T-cell (primary cell): ENCODE measurements around the gene LIN28A. TPM values are rescaled to one million over a fixed set of nuclear protein-coding genes. Genes with fewer than 3 reads are reported as not detected.

Experiments
- ATAC-seq, 4 experiments: fragments of 200-7000 bp in 3 of 4; fragments of 150-1000 bp in 1 of 4; cut with Tn5 transposase; replicated peaks in 1 of 4; 1 replicate in 3 of 4; 2 replicates in 1 of 4; pipeline ENCODE4 v1.10.0; 2021; ENCODE audit warnings: moderate library complexity in 3 of 4, mild to moderate bottlenecking in 2 of 4, moderate number of reproducible peaks in 1 of 4
- CTCF ChIA-PET, 2 donors: fragments of 300-600 bp; sonication (Branson Sonifier 250); formaldehyde crosslinking; loops; one replicate each; lab custom pipeline; 2022; ENCODE audit warnings: antibody characterized with exemption in 2 of 2; lab: Charles Lee
- POLR2A ChIA-PET, 2 donors: fragments of 300-600 bp; sonication (Branson Sonifier 250); formaldehyde crosslinking; loops; one replicate each; lab custom pipeline; 2022; ENCODE audit warnings: antibody characterized with exemption in 2 of 2; lab: Charles Lee
- DNase-seq, 35 experiments: peaks; one replicate each; pipeline versions ENCODE4 v3.0.0 to v3.0.0-alpha.2; 2013 to 2023
- H3K27ac ChIP-seq: one replicate; pipeline ENCODE4 v1.5.1; 2013; ENCODE audit warnings: low read length
- H3K27me3 ChIP-seq, 2 experiments: replicated peaks in 1 of 2; 1 replicate in 1 of 2; 2 replicates in 1 of 2; pipeline versions ENCODE4 v1.6.1 to v1.7.0; 2013; ENCODE audit warnings: low read length in 1 of 2, mixed read lengths in 1 of 2; ENCODE audit not compliant: control insufficient read depth in 2 of 2, insufficient read depth in 2 of 2; ENCODE audit errors: extremely low read depth in 1 of 2
- H3K36me3 ChIP-seq, 2 donors: 1 replicate in 1 of 2; 2 replicates in 1 of 2; pipeline versions ENCODE4 v1.6.1 to v1.7.0; 2013; ENCODE audit warnings: low read length in 1 of 2; ENCODE audit not compliant: control insufficient read depth in 2 of 2, insufficient read depth in 1 of 2; ENCODE audit errors: extremely low read depth in 1 of 2
- H3K4me1 ChIP-seq, 2 experiments: 1 replicate in 1 of 2; 2 replicates in 1 of 2; pipeline versions ENCODE4 v1.6.1 to v1.7.0; 2013; ENCODE audit warnings: low read length in 2 of 2, mixed read lengths in 1 of 2; ENCODE audit not compliant: insufficient read depth in 2 of 2, control insufficient read depth in 1 of 2; ENCODE audit errors: extremely low read depth in 1 of 2
- H3K4me3 ChIP-seq, 2 donors: 1 replicate in 1 of 2; 2 replicates in 1 of 2; pipeline versions ENCODE4 v1.5.1 to v1.7.0; 2013; ENCODE audit warnings: mild to moderate bottlenecking in 2 of 2, low read length in 1 of 2, moderate library complexity in 1 of 2; ENCODE audit not compliant: control insufficient read depth in 1 of 2; ENCODE audit errors: extremely low read depth in 1 of 2
- H3K9me3 ChIP-seq: 2 replicates; pipeline ENCODE4 v1.7.0; 2013
- H3K27ac Mint-ChIP-seq, 2 donors: one replicate each; pipeline ENCODE4 v1.8.0; 2020 to 2021; ENCODE audit warnings: mild to moderate bottlenecking in 2 of 2, mixed read lengths in 2 of 2
- H3K27me3 Mint-ChIP-seq, 2 donors: one replicate each; pipeline ENCODE4 v1.8.0; 2021 to 2022; ENCODE audit warnings: mixed read lengths in 2 of 2
- H3K36me3 Mint-ChIP-seq: one replicate; pipeline ENCODE4 v1.8.0; 2021; ENCODE audit warnings: mixed read lengths
- H3K4me1 Mint-ChIP-seq, 3 donors: one replicate each; pipeline ENCODE4 v1.8.0; 2020 to 2022; ENCODE audit warnings: mixed read lengths in 3 of 3, mild to moderate bottlenecking in 1 of 3
- H3K4me3 Mint-ChIP-seq, 3 donors: one replicate each; pipeline ENCODE4 v1.8.0; 2020 to 2022; ENCODE audit warnings: mild to moderate bottlenecking in 3 of 3, mixed read lengths in 3 of 3, moderate library complexity in 3 of 3
- H3K9me3 Mint-ChIP-seq, 3 donors: one replicate each; pipeline ENCODE4 v1.8.0; 2020 to 2022; ENCODE audit warnings: mixed read lengths in 3 of 3
- WGBS: methylation state at CpG from one replicate; pipeline ENCODE4 v1.1.5; 2013; ENCODE audit warnings: missing lambda C conversion rate; ENCODE audit not compliant: insufficient coverage; 5-methylcytosine and 5-hydroxymethylcytosine counted together
- total RNA-seq, 35 experiments: library from RNA in 6 of 35; stranded (reverse) in 6 of 35; fragments of 120-200 nt in 1 of 35; gene quantifications; one replicate each; pipeline versions ENCODE4 v1.2.1 to v1.2.4 and lab custom pipeline; 2013 to 2026

The LIN28A gene
- total RNA-seq, 5 donors from 2014 or later (not counting 1 experiment from before 2014, with no cell fraction given) = 0.95 to 1.3 (median 1.1) TPM; not detected in 2

DNA sequence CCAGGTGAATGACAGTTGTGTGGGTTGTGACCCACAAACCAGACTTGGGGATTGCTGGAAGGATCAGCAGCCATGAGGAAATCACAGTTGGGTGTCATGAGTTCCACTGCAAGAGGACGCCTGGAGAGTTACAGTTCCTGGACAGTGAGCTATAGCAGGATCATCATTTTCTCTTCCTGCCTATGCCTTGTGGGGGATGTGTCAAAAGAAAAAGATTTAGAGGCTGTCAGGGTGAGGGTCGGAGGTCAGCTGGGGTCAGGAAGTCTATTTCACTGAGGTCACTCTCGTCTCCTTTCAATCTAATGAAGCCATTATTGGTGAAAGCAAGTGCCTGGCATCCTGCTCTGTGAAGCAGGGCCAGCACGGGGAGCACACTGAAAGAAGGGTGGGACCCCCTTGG lies 7.0 kb upstream of the LIN28A start:
- CTCF ChIA-PET = interaction anchor here in 1 of 2 donors (0.6 kb wide), 1 partner anchor 616 kb away, joined by 4 read pairs; no protein-coding TSS in a partner anchor
- Mint-ChIP-seq H3K9me3 (no peaks in the 10 kb centered on the region), H3K4me3 (no peak overlapping the region), H3K27ac (peak overlapping the region in 1 of 2 donors; percentile 27), H3K4me1 (peaks cover 3% of the 10 kb centered on the region in 3 donors), H3K27me3 (peaks cover 22 to 25% of the 10 kb centered on the region in 2 donors), H3K36me3 (no peaks in the 10 kb centered on the region)
- WGBS = 34% methylated on average over 2 of the region's 4 CpGs
- H3K36me3 ChIP-seq = no peaks in the 10 kb centered on the region
- H3K4me3 ChIP-seq = no peak overlapping the region
- H3K27me3 ChIP-seq = peaks cover 0 to 35% of the 10 kb centered on the region in 2 experiments
- H3K27ac ChIP-seq = no peak overlapping the region
- DNase-seq = no peak
- no peak for ATAC-seq
- H3K9me3 ChIP-seq = no peaks in the 10 kb centered on the region
- POLR2A ChIA-PET = no interaction called here
- H3K4me1 ChIP-seq = peaks cover under 1 to 5% of the 10 kb centered on the region in 2 experiments

DNA sequence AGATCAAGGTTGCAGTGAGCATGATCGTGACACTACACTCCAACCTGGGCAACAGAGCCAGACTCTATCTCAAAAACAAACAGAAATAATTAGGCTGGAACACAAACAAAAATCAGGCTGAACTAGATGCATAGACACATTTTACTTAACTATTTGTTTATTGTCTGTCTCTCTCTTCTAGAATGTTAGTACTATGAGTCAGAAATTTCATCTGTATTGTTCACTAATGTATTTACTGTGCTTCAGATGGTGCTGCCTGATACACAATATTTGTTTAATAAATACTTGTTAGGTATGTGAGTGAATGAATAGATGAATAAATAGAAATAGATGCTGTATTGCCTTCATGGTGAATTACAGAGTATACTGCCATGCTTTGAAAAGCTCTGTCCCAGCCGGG lies 6.0 kb upstream of the LIN28A start:
- H3K27me3 Mint-ChIP-seq = peaks cover 28 to 35% of the 10 kb centered on the region in 2 donors
- no peak overlapping the region for H3K4me3 ChIP-seq
- no peak overlapping the region for H3K27ac Mint-ChIP-seq
- WGBS = no CpG with 5 or more reads among the region's 2 CpGs
- CTCF ChIA-PET = no interaction called here
- H3K27me3 ChIP-seq = peaks cover 0 to 45% of the 10 kb centered on the region in 2 experiments
- H3K9me3 ChIP-seq = no peaks in the 10 kb centered on the region
- H3K4me3 Mint-ChIP-seq = no peak overlapping the region
- H3K4me1 ChIP-seq = peaks cover 10 to 15% of the 10 kb centered on the region in 2 experiments
- ATAC-seq (no peak), DNase-seq (no peak)
- peaks cover 13% of the 10 kb centered on the region in 3 donors for H3K4me1 Mint-ChIP-seq
- no peak overlapping the region for H3K27ac ChIP-seq
- H3K9me3 Mint-ChIP-seq = no peaks in the 10 kb centered on the region
- no peaks in the 10 kb centered on the region for H3K36me3 Mint-ChIP-seq
- POLR2A ChIA-PET = no interaction called here
- no peaks in the 10 kb centered on the region for H3K36me3 ChIP-seq

DNA sequence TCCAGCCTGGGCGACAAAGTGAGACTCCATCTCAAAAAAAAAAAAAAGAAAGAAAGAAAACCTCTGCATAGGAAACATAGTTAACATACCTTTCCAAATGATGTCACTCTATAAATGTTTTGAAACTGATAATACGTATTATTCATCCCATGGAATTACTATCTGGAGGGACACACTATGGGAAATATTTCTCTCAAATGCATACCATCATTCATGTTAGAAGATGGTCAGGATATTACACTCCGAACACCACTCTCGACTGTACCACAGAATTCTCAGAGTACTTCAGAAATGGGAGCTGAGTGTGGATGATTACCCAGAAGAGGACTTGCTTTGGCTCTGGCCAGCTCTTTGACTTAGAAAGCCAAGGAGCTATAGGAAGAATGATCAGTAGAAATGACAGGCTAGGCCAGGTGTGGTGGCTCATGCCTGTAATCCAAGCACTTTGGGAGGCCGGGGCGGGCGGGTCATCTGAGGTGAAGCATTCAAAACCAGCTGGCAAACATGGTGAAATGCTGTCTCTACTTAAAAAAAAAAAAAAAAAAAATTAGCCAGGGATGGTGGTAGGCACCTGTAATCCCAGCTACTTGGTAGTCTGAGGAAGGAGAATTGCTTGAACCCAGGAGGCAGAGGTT lies 5.2 kb upstream of the LIN28A start:
- Histone ChIP-seq H3K9me3 (no peaks in the 10 kb centered on the region), H3K4me3 (no peak overlapping the region), H3K27ac (no peak overlapping the region), H3K4me1 (peaks cover 12 to 21% of the 10 kb centered on the region in 2 experiments), H3K27me3 (peaks cover 0 to 52% of the 10 kb centered on the region in 2 experiments), H3K36me3 (no peaks in the 10 kb centered on the region)
- no CpG with 5 or more reads among the region's 7 CpGs for WGBS
- Mint-ChIP-seq H3K27ac (peak overlapping the region in 1 of 2 donors; percentile 43), H3K36me3 (no peaks in the 10 kb centered on the region), H3K9me3 (no peaks in the 10 kb centered on the region), H3K4me1 (peaks cover 16 to 17% (median 16%) of the 10 kb centered on the region in 3 donors), H3K27me3 (peaks cover 27 to 41% of the 10 kb centered on the region in 2 donors), H3K4me3 (no peak overlapping the region)
- ChIA-PET CTCF (interaction anchor here (0.6 to 0.9 kb wide), 5 partner anchors 11 to 468 kb away, joined by 3 to 9 read pairs (median 3); no protein-coding TSS in a partner anchor), POLR2A (no interaction called here)
- no peak for ATAC-seq
- no peak for DNase-seq

DNA sequence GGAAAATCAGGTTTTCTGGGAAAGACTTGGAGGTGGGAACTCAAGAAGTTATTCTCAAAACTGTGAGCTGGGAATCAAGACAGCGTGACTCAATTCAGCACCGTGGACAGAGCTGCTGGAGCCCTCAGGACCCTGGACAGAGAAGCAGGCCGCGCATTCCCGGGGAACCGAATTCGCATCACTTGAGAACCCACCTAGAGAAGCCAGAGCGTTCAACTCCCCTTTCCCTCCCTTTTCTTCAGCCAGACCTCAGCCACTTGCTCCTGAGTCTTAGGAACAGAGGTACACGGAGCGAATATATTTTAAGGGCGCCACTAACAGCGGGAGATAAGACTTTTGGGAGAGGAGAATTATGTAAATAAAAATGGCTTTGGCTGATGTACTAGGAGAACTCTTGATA lies 2.0 kb upstream of the LIN28A start:
- Histone ChIP-seq H3K9me3 (no peaks in the 10 kb centered on the region), H3K27ac (no peak overlapping the region), H3K27me3 (peaks cover 4 to 69% of the 10 kb centered on the region in 2 experiments), H3K36me3 (no peaks in the 10 kb centered on the region), H3K4me1 (peaks cover 15 to 35% of the 10 kb centered on the region in 2 experiments), H3K4me3 (peak overlapping the region in 1 of 2 donors; percentile 54)
- Mint-ChIP-seq H3K9me3 (no peaks in the 10 kb centered on the region), H3K4me3 (peak overlapping the region in 2 of 3 donors; percentile 41 to 72), H3K4me1 (peaks cover 26 to 37% (median 27%) of the 10 kb centered on the region in 3 donors), H3K27me3 (peaks cover 41 to 57% of the 10 kb centered on the region in 2 donors), H3K27ac (no peak overlapping the region), H3K36me3 (no peaks in the 10 kb centered on the region)
- DNase-seq (peak; percentile 38 to 89 (median 71)), ATAC-seq (peak; percentile 80 to 89 (median 85))
- ChIA-PET CTCF (no interaction called here), POLR2A (no interaction called here)
- 0% methylated on average over 4 of the region's 12 CpGs for WGBS

DNA sequence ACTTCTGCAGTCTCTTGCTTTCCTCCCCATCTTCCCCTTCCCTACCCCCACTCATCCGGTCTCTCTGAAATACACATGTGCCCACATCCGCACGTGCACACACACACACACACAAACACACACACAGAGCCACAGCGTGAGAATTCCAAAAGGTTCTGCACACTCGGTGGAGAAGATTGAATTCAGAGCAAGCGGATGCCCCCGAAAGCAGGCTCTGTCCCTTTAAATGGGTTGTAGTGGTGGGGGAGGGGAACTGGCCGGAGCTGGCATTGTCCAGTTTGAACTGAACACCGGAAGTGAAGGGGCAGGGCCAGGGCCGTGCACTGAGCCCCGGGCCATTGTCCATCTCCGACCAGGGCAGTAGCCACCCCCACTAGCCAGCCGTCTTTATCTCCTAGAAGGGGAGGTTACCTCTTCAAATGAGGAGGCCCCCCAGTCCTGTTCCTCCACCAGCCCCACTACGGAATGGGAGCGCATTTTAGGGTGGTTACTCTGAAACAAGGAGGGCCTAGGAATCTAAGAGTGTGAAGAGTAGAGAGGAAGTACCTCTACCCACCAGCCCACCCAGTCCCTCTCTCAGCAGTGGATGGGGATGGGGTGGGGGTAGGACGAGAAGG lies 1.3 kb upstream of the LIN28A start:
- Histone ChIP-seq H3K27me3 (peaks cover 4 to 70% of the 10 kb centered on the region in 2 experiments), H3K9me3 (no peaks in the 10 kb centered on the region), H3K4me3 (peak overlapping the region; percentile 15 to 54), H3K27ac (no peak overlapping the region), H3K36me3 (no peaks in the 10 kb centered on the region), H3K4me1 (peaks cover 15 to 35% of the 10 kb centered on the region in 2 experiments)
- 16% methylated on average over 4 of the region's 16 CpGs for WGBS
- peak in 2 of 4 experiments; percentile 59 to 60 for ATAC-seq
- DNase-seq = peak in 8 of 35 experiments; percentile 7 to 34 (median 24)
- H3K4me1 Mint-ChIP-seq = peaks cover 26 to 37% (median 27%) of the 10 kb centered on the region in 3 donors
- H3K4me3 Mint-ChIP-seq = peak overlapping the region; percentile 18 to 72 (median 54)
- CTCF ChIA-PET = interaction anchor here in 1 of 2 donors (0.6 kb wide), 1 partner anchor 47 kb away, joined by 8 read pairs; no protein-coding TSS in a partner anchor
- H3K9me3 Mint-ChIP-seq = no peaks in the 10 kb centered on the region
- no peaks in the 10 kb centered on the region for H3K36me3 Mint-ChIP-seq
- H3K27ac Mint-ChIP-seq = peak overlapping the region in 1 of 2 donors; percentile 27
- peaks cover 34 to 60% of the 10 kb centered on the region in 2 donors for H3K27me3 Mint-ChIP-seq
- POLR2A ChIA-PET = interaction anchor here in 1 of 2 donors (0.6 kb wide), 1 partner anchor 8 kb away, joined by 3 read pairs; no protein-coding TSS in a partner anchor

DNA sequence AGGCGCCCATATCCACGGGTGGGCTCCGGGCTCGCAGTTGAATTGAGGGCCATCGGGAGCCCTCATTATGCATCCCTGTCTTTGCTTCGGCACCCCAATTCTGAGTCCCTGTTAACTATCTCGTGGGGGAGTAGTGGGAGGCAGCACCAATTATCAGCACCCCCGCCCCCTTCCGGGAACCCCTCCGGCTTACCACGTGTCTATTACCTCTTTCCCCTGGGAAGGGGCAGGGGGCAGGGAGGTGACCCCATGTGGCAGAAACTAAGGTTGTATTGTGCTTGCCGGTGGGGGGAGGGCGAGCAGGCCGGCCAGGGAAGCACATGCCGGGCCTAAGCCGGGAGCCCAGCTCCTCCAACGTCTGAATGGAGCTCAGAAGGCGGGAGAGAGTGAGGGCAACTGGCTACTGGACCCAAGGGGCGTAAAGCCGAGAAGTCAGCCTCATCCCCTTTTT lies 1.0 kb downstream of the LIN28A start:
- WGBS = 19% methylated on average over 13 of the region's 20 CpGs
- Histone ChIP-seq H3K4me1 (peaks cover 15 to 35% of the 10 kb centered on the region in 2 experiments), H3K4me3 (peak overlapping the region in 1 of 2 donors; percentile 10), H3K27me3 (peaks cover 10 to 62% of the 10 kb centered on the region in 2 experiments), H3K36me3 (no peaks in the 10 kb centered on the region), H3K9me3 (no peaks in the 10 kb centered on the region), H3K27ac (no peak overlapping the region)
- Mint-ChIP-seq H3K4me1 (peaks cover 26 to 37% (median 27%) of the 10 kb centered on the region in 3 donors), H3K4me3 (peak overlapping the region in 1 of 3 donors; percentile 47), H3K36me3 (no peaks in the 10 kb centered on the region), H3K27ac (no peak overlapping the region), H3K9me3 (no peaks in the 10 kb centered on the region), H3K27me3 (peaks cover 34 to 65% of the 10 kb centered on the region in 2 donors)
- ATAC-seq = no peak
- no peak for DNase-seq
- ChIA-PET CTCF (no interaction called here), POLR2A (no interaction called here)
